ENCODE measurements around the gene WDFY1.

DNA sequence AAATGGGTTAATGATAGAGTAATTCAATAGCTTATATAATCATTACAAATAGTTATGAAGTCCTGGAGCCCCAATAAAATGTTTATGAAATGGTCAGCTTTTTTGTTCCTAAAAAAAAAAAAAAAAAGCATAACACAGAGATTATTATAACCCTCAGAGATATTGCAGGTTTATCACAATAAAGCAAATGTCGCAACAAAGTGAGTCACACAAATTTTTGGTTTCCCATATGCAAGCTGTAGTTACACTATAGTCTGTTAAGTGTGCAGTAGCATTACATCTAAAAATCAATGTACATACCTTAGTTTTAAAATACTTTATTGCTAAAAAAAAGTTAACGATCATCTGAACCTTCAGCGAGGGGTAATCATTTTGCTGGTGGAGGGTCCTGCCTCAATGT, 20.0 kb downstream of the WDFY1 start:
- TF ChIP-seq ZNF274 (IDR thresholded peaks at IDR 0.05; ENCODE audit: low read depth, low read length) (no peak), YY1 (IDR thresholded peaks at IDR 0.05; ENCODE audit: insufficient read depth, insufficient read length) (no peak)
